Subcutaneous adipose tissue (tissue), 4 donors: ENCODE measurements around the gene MBOAT1. TPM values are rescaled to one million over a fixed set of nuclear protein-coding genes. Genes with fewer than 3 reads are reported as not detected.

Experiments
- total RNA-seq, 4 donors: library from RNA; depleted of rRNA; stranded (reverse); fragments of >200 nt; gene quantifications; one replicate each; pipeline ENCODE4 v1.1.0, GENCODE V29; 2016
- TF ChIP-seq, protein P1 (sequence below): fragments of 450-650 bp; IDR thresholded peaks from one replicate; pipeline ENCODE4 v1.5.1; 2016; ENCODE audit warnings: low read depth, mild to moderate bottlenecking, control low read depth, antibody characterized with exemption, moderate library complexity

Gene MBOAT1
- total RNA-seq, 4 donors from 2014 or later = 7.7 to 15.6 (median 12.9) TPM

DNA sequence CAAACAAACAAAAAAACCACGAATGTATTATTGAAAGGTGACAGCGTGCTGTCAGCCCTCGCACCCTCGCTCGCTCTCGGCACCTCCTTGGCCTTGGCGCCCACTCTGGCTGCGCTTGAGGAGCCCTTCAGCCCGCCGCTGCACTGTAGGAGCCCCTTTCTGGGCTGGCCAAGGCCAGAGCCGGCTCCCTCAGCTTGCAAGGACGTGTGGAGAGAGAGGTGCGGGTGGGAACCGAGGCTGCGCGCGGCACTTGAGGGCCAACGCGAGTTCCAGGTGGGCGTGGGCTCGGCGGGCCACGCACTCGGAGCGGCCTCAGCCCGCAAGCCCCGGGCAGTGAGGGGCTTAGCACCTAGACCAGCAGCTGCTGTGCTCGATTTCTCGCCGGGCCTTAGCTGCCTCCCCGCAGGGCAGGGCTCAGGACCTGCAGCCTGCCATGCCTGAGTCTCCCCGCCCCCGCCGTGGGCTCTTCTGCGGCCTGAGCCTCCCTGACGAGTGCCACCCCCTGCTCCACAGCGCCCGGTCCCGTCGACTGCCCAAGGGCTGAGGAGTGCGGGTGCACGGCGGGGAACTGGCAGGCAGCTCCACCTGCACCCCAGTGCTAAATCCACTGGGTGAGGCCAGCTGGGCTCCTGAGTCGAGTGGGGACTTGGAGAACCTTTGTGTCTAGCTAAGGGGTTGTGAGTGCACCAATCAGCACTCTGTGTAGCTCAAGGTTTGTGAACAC lies 20.9 kb upstream of the MBOAT1 start:
- TF ChIP-seq, protein P1, sequence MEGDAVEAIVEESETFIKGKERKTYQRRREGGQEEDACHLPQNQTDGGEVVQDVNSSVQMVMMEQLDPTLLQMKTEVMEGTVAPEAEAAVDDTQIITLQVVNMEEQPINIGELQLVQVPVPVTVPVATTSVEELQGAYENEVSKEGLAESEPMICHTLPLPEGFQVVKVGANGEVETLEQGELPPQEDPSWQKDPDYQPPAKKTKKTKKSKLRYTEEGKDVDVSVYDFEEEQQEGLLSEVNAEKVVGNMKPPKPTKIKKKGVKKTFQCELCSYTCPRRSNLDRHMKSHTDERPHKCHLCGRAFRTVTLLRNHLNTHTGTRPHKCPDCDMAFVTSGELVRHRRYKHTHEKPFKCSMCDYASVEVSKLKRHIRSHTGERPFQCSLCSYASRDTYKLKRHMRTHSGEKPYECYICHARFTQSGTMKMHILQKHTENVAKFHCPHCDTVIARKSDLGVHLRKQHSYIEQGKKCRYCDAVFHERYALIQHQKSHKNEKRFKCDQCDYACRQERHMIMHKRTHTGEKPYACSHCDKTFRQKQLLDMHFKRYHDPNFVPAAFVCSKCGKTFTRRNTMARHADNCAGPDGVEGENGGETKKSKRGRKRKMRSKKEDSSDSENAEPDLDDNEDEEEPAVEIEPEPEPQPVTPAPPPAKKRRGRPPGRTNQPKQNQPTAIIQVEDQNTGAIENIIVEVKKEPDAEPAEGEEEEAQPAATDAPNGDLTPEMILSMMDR = no peak

DNA sequence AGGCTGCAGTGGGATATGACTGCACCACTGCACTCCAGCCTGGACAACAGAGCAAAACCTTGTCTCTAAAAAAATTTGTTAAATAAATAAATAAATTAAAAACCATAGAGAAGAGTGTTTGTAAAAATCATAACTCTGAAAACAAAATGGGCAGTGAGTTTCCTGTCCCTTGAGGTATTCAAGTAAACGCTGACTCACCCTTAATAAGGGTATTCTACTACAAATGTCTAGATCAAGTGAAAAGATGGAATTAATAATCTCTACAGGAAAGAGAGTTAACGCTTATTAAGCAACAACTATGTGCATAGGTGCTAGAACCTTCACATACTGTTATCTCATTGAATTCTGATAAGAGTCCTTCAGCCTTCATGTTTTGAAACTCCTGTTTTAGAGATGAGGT lies 19.9 kb upstream of the MBOAT1 start:
- TF ChIP-seq, protein P1 = no peak

DNA sequence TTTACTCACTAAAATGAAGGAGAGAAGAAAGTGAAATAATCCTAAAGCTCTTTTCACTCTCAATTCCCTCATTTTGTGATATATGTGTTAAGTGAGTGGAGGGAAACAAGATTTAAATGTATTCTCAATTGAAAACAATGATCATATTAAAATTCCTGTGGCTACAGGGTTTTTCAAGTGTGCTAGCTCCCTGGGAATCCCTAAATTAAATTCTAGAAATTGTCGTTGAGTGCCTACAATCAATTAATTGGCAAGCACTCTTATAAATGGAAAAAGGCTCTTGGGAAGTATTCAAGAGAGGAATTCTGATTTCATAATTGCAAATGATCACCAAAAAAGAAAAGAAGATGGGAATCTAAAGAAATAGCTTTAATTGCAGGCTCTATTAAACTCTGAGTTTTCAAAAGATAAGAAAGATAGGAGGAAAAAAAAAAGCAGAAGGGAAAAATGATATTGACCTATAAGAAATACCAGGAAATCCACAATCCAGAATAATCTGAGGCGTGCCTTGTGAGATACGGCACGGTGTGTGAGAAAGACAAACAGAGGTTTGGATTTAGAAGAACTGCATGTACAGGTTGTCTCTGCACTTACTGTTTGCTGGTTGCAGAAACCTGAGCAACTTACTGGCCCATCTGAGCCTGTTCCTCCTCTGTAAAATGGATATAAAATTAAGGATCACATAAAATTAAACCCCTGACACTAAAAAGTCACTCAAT lies 18.3 kb upstream of the MBOAT1 start:
- TF ChIP-seq, protein P1 = no peak

DNA sequence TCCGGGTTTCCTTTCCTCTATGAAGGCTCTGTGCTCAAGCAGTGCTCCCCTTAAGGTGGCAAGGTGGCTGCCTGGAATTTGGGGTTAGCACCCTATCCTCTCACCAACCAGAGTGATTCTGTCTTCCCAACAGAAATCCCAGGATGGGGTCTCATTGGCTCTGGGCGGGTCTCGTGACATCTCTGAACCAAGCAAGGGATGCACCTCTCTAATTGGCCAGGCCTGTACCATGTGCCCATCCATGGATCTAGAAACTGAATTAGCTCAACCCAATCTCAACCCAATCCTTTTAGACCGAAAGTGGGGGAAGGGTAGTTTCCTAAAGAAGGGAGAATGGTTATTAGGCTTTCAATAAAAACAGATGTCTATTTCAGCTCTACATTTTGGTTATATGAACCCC lies 17.6 kb upstream of the MBOAT1 start:
- TF ChIP-seq, protein P1 = no peak

DNA sequence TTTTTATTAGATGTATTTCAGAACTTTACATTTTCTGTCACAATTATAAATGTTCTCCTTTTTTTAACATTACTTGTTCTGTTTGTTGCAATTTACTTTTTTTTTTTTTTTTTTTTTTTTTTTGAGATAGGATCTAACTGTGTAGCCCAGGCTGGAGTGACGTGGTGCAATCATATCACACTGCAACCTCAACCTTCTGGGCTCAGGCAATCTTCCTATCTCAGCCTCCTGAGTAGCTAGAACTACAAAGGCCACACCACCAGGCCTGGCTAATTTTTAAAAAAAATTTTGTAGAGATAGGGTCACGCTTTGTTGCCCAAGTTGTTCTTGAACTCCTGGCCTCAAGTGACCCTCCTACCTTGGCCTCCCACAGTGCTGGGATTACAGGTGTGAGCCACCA lies 15.1 kb upstream of the MBOAT1 start:
- TF ChIP-seq, protein P1 = no peak

DNA sequence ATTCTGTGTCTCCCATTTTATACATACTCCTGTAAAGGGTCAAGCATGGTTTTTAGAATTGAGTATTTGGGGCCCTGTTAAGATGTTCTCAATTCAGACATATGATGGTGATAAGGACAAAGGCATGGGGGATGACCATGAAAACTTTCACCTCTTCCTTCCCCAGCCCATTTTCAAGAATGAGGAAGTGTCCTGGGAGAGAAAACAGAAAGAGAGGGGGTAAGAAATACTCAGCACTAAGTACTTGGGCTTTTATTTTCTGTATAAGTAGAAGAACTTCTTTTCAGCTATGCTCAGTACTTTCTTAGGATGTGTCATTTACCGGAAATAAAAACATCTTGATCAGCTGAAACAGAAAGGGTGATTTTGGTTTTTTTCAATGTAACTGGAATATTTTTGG lies 10.9 kb upstream of the MBOAT1 start:
- TF ChIP-seq, protein P1 = no peak

DNA sequence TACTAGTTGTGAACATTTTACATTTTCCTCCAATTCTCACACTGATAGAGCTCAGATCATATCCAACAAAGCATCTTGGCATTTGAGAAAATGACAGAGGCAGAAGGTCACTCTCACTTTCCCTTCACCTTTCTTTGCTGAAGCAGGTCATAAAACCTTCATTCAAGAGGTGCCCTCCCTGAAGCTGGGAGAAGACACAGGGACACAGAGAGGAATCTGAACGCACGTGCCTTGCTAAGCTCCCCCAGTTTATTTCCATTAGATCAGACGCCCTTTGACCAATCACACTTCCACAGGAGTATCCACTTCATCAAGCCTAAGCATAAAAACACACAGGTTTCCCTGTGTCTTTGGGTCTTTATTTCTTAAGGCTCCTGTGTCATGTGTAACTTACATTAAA lies 9.2 kb upstream of the MBOAT1 start:
- TF ChIP-seq, protein P1 = no peak
